Measurements from ENCODE around the gene FHIP1B.
"Not testable (repeated sequence)": the region's sequence is repeated elsewhere in the genome, so short reads cannot be mapped to it uniquely, and the experiment has no call there.

FHIP1B gene

DNA sequence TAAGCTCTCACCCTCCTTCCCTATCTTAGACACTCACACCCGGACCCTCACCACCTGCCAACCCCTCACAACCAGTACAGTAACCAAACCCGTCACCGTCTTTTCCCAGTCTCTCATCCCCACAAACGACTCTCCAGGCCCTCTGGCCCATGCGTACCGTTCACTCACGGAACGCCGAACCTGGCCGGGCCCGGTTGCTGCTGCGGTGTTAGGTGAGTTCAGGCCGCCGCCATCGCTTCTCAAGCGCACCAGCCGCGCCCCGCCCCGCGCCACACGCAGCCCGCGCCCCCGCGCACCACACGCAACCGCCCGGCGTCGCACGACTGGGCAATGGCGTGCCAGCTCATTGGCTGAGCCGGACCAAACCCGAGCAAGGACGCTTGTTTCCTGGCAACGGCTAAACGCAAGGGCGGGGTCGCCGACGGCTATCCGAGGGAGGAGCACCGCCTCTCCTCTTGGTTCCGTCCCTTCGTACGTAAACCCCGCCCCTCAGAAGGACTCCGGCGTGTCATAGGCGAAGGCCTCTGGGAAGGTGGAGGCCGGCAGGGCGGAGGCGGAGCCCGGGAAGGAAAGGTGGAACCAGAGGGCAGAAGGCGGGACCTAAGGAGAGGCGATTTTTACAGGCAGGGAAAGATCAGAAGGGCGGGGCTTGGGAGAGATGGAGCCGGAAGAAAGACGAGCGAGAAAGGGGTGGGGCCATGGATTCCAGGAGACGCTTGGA, at the start of gene FHIP1B:
Gene FHIP1B (minus strand): TSS at position 250 of the 721 bp plus-strand sequence. CDS start 10,120 bp downstream, outside the sequence.
- DNase-seq (ENCODE audit: low spot score) = peak; percentile 99

DNA sequence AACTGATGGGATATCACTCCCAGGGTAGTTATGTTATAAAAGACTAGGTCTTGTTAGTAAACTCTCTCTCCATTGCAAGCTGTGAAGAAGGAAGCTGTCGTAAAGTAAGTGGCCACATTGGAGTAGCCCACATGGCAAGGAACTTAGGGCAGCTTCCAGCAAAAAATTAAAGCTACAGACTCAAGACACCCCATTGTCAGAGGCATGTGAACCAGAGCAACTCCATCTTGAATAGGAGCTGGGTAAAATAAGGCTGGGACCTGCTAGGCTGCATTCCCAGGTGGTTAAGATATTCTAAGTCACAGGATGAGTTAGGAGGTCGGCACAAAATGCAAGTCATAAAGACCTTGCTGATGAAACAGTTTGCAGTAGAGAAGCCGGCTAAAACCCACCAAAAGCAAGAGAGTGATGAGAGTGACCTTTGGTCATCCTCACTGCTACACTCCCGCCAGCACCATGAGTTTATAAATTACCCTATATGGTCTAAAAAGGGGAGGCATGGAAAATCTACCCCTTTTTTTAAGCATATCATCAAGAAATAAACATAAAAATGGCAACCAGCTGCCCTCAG, 49.1 kb upstream of the FHIP1B start:
- no peak for DNase-seq (ENCODE audit: low spot score)

DNA sequence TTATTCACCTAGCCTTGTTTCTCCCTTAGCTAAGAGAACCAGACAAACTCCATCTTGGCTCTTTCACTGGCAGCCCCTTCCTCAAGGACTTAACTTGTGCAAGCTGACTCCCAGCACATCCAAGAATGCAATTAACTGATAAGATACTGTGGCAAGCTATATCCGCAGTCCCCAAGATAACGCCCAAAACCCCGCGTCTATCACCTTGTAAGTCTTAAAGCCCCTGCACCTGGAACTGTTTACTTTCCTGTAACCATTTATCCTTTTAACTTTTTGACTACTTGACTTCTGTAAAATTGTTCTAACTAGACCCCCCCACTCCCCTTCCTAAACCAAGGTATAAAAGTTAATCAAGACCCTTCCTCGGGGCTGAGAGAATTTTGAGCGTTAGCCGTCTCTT, 46.4 kb upstream of the FHIP1B start:
- DNase-seq (ENCODE audit: low spot score) = not testable (repeated sequence)

DNA sequence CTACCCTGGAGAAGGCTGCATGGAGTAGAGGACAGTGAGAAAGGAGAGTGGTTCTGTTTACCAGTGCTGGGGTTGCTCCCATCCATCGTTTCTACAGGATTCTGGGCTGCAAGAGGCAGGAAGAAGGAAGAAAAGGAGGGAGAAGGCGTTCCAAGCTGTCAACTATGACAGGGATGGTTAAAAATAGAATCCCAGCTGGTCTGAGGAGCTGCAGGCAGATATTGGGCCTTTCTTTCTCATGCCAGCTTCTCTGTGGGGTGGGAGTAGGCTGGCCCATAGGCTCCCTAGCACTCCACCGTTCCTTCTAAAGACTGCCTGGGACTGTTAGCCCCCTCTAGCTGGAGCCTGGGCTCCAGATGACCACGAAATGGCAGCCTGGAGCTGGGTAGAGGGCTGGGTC, 38.8 kb upstream of the FHIP1B start:
- no peak for DNase-seq (ENCODE audit: low spot score)

DNA sequence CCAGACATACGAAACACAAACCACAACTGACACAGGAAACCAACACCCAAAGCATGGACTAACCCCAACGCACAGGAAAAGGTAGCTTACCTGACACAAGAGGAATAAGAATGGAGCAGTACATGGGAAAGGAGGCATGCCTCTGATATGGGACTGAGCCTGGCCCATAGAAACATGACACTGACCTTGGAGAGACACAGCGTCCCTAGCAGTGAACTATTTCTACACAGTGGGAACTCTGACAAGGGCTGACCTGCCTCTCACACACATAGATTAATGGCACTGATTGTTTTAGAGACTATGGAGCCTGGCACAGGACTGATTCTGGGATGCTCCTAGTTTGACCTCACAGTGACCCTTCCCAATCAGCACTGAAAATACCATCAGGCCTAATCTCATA, 37.2 kb upstream of the FHIP1B start:
- no peak for DNase-seq (ENCODE audit: low spot score)

DNA sequence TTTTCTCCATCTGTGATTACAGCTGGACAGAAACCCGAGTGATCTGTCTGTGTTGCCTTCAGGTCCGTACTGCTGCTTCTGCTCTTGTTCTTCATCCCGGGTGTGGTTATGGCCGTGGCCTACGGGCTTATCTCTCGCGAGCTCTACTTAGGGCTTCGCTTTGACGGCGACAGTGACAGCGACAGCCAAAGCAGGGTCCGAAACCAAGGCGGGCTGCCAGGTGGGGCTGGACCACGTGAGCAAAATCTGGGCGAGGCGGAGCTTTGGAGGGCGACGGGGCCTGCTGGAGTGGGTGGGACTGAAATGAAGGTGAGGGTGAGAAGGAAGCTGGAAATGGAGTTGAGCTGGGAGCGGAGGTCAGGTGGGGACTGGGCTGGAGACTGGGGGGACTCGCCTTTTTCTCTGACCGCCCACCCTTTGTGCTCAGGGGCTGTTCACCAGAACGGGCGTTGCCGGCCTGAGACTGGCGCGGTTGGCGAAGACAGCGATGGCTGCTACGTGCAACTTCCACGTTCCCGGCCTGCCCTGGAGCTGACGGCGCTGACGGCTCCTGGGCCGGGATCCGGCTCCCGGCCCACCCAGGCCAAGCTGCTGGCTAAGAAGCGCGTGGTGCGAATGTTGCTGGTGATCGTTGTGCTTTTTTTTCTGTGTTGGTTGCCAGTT, 36.3 kb upstream of the FHIP1B start:
- no peak for DNase-seq (ENCODE audit: low spot score)

DNA sequence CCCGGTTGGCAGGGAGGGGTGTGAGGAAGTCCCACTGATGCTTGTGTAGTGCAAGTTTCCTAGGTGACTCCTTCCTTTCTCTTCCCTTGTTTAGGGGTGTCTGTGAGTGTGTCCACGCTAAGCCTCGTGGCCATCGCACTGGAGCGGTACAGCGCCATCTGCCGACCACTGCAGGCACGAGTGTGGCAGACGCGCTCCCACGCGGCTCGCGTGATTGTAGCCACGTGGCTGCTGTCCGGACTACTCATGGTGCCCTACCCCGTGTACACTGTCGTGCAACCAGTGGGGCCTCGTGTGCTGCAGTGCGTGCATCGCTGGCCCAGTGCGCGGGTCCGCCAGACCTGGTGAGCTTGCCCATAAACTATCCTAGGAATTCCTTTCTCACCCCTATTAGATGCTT, 35.6 kb upstream of the FHIP1B start:
- DNase-seq (ENCODE audit: low spot score) = no peak

DNA sequence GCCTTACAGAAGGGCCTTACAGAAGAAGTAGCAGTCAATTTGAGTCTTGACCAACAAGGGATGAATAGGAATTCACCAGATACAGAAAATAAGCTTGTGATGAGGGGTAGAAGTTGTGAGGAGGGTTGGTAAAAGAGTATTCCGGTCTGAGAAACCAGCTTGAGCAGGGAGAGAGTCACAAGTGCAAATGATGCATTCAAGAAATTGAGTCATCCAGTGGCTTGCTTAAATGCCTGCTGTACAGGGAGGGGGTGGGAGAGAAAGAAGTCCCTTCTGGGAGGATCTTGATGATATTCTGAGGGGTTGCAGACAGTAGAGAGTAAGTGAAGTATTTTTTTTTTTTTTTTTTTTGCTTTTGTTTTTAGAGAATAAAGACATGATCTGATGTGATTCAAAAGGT, 34.4 kb upstream of the FHIP1B start:
- DNase-seq (ENCODE audit: low spot score) = no peak

DNA sequence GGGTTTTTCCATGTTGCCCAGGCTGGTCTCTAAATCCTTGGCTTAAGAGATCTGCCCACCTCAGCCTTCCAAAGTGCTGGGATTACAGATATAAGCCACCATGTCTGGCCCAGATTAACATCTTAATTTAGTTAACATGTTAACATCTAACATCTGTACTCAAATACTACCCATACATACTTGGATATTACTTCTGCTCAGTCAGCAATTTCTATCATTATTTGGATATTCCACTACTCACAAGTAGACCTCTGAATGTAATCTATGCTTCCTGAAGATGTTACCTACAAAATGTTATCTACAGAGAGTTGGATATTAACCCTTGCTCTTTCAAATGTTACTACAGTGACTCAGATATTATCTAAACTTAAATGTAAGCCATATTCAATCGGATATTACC, 29.2 kb upstream of the FHIP1B start:
- no peak for DNase-seq (ENCODE audit: low spot score)

DNA sequence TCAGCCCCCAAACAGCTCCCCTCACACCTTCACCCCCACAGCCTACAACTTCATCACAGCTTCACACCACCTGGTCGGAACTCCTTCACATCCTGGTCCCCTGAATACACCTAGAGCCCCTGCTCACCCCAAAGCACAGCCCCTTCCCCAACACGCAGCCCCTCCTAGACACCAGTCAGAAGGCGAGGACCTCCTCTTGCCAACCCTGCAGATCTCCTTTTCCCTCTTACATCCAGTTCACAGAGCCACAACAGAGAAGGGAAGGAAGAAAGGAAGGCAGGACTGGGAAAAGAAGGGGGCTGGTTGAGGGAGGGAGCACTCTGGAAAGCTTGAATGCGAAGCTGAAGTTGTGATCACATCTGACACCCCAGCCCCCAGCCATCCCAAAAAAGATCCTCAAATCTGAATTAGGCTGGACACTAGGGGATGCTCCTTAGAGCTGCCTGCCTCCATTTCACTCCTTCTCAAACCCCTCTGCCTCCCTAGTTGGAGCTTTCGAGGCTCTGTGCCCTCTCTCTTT, 25.8 kb upstream of the FHIP1B start:
- no peak for DNase-seq (ENCODE audit: low spot score)

DNA sequence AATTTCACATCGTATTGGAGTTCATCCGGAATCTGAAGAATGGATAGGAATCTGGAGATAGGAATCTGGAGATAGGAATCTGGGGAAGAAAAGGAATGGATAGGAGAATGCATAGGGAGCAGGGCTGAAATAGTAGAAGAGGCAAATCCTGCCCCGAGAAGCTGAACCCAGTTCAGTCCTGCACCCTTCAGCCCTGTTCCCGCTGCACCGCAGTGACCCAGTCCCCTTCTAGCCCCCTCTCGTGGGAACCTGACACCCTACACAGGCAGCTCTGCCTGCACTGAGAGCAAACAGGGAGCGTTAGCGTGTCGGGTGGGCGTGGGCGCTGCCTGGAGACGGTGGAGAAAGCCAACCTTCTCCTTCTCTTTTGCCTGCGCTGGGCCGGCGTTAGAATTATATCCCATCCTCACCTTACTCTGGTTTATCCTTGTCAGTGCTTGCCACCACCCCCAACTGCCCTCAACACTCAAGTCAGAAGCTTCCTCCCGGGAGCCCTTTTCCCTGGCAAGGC, 24.2 kb upstream of the FHIP1B start:
- DNase-seq (ENCODE audit: low spot score) = no peak

DNA sequence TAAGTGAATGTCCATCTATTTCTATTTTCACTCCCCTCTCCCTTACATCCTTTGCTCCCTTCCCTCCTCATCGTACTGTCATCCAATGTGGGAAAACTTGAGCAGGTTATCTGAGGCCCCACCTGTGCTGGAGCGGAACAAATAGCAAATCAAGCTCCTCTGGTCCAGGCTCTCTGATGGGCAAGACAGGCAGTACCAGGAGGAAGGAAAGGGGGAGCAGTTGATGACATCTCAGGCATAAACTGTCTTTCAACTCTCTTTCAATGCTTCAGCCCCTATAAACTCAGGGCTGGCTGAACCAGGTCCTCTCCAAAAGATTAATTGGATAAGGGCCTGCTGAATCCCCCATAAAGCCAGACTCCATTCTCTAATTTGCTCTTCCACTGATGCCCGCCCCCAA, 23.7 kb upstream of the FHIP1B start:
- DNase-seq (ENCODE audit: low spot score) = no peak

DNA sequence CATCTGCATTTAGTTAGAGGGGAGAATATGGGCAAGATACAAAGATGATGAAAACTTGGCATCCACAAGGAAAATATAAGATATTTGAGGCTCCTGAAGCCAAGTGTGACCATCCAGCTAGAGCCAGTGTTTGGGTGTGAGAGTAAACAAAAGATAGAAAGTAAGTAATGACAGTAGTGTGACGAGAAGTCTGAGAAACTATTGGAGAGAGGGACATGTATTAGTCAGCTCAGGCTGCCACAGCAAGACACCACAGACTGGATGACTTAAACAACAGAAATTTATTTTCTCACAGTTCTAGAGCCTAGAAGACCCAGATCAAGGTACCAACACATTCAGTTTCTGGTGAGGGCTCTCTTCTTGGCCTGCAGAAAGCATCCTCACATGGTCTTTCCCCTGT, 18.8 kb upstream of the FHIP1B start:
- DNase-seq (ENCODE audit: low spot score) = no peak

DNA sequence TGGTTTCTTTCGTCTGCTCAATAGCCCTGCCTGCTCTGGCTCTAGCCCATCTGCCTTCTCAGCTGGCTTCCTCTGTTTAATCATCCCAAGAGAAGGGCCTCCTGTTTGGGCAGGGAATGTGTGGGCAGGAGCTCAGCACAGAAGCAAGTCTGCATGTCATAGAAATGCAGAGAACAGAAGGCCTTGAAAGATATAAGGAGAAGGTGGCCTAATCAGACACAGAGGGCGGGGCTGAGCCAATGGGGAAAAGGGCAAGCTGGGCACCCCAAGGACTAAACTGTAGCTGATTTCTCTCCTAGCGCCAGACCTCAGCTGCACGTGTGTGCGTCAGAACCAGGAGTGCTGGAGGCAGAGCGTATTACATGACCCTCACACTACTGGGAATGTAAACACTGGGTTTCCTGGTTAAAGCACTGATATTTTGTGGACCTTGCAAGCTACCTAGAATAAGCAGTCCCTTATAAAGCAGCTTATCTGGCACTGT, 17.6 kb upstream of the FHIP1B start:
- no peak for DNase-seq (ENCODE audit: low spot score)

DNA sequence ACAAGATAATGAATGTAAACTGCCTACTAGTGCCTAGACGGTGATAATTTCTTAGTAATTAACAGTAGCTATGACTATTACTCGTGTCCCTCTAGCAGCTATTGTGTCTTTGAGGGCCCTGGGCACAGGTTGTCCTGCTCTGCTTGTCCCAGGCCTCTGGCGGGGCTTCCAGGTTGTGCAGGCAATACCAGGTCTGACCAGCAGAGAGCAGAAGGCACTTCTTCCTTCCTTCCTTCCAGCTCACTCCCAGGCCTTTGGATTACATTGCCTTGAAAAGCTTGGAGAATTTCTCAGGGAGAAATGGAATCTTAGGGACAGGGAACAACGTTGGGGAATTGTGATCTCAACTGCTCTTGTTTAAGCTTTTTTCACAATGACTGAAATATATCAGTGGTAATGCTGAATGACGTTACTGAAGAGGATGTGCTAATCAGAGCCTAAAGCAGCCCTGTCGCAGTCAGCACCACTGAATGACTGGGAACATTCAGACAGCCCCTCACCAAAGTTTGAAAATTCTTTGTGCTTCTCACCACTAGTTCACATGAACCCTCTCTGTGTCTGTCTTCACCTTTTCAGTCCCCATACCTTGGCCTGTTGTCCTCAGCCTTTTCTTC, 16.8 kb upstream of the FHIP1B start:
- DNase-seq (ENCODE audit: low spot score) = peak; percentile 82

DNA sequence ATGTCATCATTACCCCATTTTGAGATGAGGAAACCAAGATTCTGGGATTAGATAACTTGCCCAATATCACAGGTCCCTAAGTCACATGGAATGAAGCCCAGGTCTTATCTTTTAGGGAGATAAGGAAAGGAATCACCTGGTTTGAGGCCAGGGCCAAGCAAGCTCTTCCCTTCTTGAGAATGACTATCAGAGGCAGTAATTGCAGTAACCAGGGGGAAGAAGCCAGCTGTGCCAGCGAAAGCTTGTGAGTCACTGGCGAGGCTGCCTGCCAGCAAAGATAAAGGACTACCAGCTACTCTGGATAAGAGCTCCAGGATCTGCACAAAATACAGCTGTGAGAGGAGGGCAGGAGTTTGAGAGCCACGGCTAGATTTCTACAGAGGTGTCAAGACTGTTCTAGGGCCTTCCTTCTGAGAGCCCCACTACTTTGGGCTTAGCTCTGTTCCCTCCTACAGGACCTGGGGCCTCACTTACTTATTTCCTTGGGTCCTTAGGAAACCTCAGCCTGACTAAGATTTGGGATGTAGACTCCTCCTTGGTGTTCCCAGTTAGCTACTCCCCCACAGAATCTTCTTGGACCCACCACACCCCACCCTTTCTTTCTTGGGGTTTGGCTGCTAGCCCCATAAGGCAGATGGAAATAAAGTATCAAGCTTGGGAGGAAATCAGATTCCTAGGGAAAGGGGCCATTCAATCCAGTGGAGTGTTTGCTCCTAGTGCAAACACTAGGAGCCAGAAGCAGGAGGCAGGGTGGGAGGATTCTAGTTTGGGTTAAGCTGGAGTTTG, 15.5 kb upstream of the FHIP1B start:
- no peak for DNase-seq (ENCODE audit: low spot score)

DNA sequence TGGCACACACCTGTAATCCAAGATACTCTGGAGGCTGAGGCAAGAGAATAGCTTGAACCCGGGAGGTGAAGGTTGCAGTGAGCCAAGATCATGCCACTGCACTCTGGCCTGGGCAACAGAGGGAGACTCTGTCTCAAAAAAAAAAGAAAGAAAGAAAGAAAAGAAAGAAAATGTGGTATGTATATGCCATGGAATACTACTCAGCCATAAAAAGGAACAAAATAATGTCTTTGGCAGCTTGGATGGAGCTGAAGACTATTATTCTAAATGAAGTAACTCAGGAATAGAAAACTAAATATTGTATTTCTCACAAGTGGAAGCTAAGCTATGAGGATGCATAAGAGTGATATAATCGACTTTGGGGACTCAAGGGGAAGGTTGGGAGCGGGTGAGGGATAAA, 14.5 kb upstream of the FHIP1B start:
- not testable (repeated sequence) for DNase-seq (ENCODE audit: low spot score)

DNA sequence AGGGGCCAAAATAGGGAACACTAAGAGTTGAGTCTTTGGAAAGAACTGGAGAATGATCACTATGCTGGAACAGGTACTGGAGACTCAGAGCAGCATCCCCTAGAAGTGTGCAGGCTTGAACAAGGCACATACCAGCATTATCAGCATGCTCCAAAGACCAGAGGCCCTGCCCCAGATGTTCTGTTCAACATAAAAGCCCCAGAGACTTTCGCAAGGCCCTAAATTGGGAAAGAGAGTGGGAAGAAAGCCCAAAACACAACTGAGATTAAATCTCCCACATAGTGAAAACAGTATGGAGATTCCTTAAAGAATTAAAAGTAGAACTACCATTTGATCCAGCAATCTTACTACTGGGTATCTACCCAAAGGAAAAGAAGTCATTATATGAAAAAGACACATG, 13.8 kb upstream of the FHIP1B start:
- no peak for DNase-seq (ENCODE audit: low spot score)

DNA sequence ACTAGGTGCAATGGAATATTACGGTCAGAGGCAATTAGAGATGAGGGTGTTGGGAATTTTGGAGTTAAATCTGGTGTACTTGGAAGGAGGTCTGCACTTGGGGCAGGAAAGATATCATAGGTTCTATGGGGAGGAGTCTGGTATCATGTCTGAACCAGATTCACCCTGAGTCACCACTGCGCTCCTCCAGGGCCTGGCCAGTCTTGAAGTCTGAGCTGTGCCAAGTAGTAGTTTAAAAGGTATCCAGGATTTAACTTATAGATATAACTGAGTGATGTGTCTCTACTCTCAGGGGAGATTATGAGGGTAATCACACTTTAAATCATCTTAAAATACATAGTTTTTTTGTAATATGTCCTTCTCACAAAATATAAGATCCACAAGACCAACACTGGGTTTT, 11.1 kb upstream of the FHIP1B start:
- DNase-seq (ENCODE audit: low spot score) = no peak

DNA sequence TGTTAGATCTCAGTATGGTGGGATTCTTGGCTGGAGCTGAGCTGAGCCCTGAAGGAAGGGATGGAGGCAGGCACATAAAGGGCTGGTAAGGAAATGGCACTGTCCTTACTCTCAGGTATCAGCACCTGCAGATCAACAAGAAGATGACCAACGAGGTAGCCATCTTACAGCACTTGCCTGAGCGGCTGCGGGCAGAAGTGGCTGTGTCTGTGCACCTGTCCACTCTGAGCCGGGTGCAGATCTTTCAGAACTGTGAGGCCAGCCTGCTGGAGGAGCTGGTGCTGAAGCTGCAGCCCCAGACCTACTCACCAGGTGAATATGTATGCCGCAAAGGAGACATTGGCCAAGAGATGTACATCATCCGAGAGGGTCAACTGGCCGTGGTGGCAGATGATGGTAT, 6.9 kb upstream of the FHIP1B start:
- DNase-seq (ENCODE audit: low spot score) = no peak

DNA sequence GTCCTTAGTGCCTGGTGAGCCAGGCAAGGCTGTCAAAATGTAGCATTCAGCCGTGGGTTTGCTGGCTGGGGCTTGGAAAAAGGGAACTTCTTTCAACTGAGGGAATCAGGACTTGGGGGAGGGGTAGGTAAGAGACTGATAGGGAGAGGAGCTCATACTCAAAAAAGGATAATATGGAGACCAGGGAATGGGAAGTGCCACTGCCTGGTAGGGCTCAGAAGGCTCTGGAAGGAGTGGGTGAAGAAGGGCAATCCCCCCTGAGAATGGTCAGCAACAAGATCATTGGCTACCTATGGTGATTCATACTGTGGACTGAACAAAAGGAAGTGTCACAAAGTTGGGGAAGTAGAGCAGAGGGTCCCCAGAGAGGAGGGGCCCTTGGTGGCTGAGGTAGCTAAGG, 6.3 kb upstream of the FHIP1B start:
- DNase-seq (ENCODE audit: low spot score) = no peak

DNA sequence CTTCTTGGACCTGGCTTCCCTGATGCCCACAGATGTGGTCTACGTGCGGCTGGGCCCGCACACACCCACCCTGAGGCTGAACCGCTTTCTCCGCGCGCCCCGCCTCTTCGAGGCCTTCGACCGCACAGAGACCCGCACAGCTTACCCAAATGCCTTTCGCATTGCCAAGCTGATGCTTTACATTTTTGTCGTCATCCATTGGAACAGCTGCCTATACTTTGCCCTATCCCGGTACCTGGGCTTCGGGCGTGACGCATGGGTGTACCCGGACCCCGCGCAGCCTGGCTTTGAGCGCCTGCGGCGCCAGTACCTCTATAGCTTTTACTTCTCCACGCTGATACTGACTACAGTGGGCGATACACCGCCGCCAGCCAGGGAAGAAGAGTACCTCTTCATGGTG, 5.7 kb upstream of the FHIP1B start:
- DNase-seq (ENCODE audit: low spot score) = no peak
